ENCODE data around the gene AGAP3. TPM values are rescaled to one million over a fixed set of nuclear protein-coding genes. Genes with fewer than 3 reads are reported as not detected.
A peak's percentile ranks its signal among the peaks of the same experiment; 100 is the strongest.

AGAP3 gene
- total RNA-seq, 1 experiment from 2014 or later = 138 TPM

DNA sequence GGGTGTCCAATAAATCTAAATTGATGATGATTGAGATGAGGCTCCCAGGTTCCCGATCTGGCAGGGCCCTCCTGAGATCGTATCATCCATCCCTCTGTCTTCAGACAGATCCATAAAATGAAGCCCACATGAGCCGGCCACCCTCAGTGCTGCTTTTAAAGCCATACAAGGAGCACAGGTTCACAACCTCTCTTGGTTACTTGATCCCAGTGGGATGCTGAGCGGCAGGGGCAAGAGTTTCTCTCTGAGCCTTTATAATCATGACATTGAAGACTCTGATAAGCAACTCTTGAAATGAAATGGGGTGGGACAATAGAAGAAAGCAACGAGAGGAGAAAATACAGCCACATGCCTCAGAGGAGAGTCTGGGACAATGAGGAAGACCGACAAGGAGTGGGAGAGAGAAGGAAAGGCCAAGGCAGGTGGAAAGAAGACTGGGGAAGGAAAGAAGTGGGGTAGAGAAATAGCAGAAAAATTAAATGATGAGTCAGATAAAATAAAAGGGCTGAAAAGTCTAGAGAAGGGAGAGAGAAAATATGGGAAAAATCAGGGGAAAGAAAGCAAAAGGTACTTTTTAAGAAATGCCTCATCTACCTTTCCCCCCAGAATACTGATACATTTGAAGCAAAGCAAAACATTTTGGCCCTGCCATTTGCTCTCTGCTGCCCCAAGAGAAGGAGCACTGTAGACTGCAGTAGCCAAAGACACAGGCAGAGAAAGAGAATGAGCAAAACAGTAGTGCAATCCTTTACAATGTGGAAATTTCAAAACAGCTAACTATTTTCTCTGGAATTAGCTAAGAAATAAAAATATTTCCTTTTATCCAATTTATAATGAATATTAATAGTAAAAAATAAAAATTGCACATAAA is 66.6 kb downstream of the AGAP3 start:
- no peaks in the 10 kb centered on the region for H3K4me1 Mint-ChIP-seq (ENCODE audit: insufficient read depth, unreplicated experiment)
- H3K36me3 Mint-ChIP-seq (ENCODE audit: insufficient read depth, unreplicated experiment) = no peaks in the 10 kb centered on the region
- no peak for DNase-seq (ENCODE audit: unreplicated experiment)
- POLR2A ChIA-PET = no interaction called here
- TF ChIP-seq CTCF (IDR thresholded peaks at IDR 0.05; ENCODE audit: unreplicated experiment) = no peak
- no peaks in the 10 kb centered on the region for H3K9me3 Mint-ChIP-seq (ENCODE audit: unreplicated experiment)
- intact Hi-C loops (cut with micrococcal nuclease) = no loop called here
- no TSS peak for BruUV-seq (replicated peaks)
- H3K27me3 Mint-ChIP-seq (ENCODE audit: insufficient read depth, unreplicated experiment) = peaks cover 12% of the 10 kb centered on the region
- H3K27ac Mint-ChIP-seq (ENCODE audit: low read depth, unreplicated experiment) = no peak overlapping the region
- no peak overlapping the region for H3K4me3 Mint-ChIP-seq (ENCODE audit: unreplicated experiment)
- CTCF ChIA-PET = interaction anchor here (0.6 to 1.6 kb wide), 8 partner anchors 8 to 1366 kb away, joined by 3 to 6 read pairs (median 4); no protein-coding TSS in a partner anchor

GRCh38 chr7:151157645-151158329 is 71.5 kb downstream of the AGAP3 start:
- POLR2A ChIA-PET = interaction anchor here (0.8 to 1.6 kb wide), 4 partner anchors 11 to 75 kb away, joined by 3 to 5 read pairs (median 4); partner anchors contain the start of genes ABCF2 and CHPF2
- H3K9me3 Mint-ChIP-seq (ENCODE audit: unreplicated experiment) = no peaks in the 10 kb centered on the region

DNA sequence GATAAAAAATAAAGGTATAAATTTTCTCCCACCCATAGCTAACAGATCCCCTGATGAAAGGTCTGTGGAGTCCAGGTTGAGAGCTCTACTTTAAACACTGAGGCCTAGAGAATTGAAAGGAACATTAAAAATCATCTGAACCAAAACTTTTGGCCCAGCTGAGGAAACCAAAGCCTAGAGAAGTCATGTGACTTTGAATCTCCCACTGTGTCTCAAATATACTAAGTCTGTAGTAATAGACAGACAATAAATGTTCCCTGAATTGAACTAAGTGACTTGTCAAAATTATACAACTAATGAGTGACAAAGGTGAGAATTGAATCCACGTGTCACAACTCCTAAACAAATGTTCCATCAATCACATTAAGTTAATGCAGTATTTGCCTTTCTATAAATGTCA is 75.5 kb downstream of the AGAP3 start:
- ChIA-PET POLR2A (no interaction called here), CTCF (interaction anchor here (0.6 to 1.4 kb wide), 5 partner anchors 8 to 51 kb away, joined by 3 to 9 read pairs (median 4); no protein-coding TSS in a partner anchor)
- H3K27me3 Mint-ChIP-seq (ENCODE audit: insufficient read depth, unreplicated experiment) = no peaks in the 10 kb centered on the region
- BruUV-seq (replicated peaks) = no TSS peak
- no peak overlapping the region for H3K4me3 Mint-ChIP-seq (ENCODE audit: unreplicated experiment)
- no peak overlapping the region for H3K27ac Mint-ChIP-seq (ENCODE audit: low read depth, unreplicated experiment)
- H3K4me1 Mint-ChIP-seq (ENCODE audit: insufficient read depth, unreplicated experiment) = no peaks in the 10 kb centered on the region
- TF ChIP-seq CTCF (IDR thresholded peaks at IDR 0.05; ENCODE audit: unreplicated experiment) = no peak
- intact Hi-C loops (cut with micrococcal nuclease) = no loop called here
- no peaks in the 10 kb centered on the region for H3K36me3 Mint-ChIP-seq (ENCODE audit: insufficient read depth, unreplicated experiment)
- no peaks in the 10 kb centered on the region for H3K9me3 Mint-ChIP-seq (ENCODE audit: unreplicated experiment)
- no peak for DNase-seq (ENCODE audit: unreplicated experiment)

More at GRCh38 chr7:151157645-151158329, 71.5 kb downstream of the AGAP3 start:
- CTCF ChIA-PET = interaction anchor here (0.6 to 1.1 kb wide), 8 partner anchors 10 to 79 kb away, joined by 3 to 7 read pairs (median 3); no protein-coding TSS in a partner anchor
- Mint-ChIP-seq H3K27me3 (ENCODE audit: insufficient read depth, unreplicated experiment) (peaks cover 12% of the 10 kb centered on the region), H3K4me3 (ENCODE audit: unreplicated experiment) (no peak overlapping the region), H3K4me1 (ENCODE audit: insufficient read depth, unreplicated experiment) (no peaks in the 10 kb centered on the region), H3K36me3 (ENCODE audit: insufficient read depth, unreplicated experiment) (no peaks in the 10 kb centered on the region), H3K27ac (ENCODE audit: low read depth, unreplicated experiment) (no peak overlapping the region)
- TF ChIP-seq CTCF (IDR thresholded peaks at IDR 0.05; ENCODE audit: unreplicated experiment) = no peak
- intact Hi-C loops (cut with micrococcal nuclease) = no loop called here
- DNase-seq (ENCODE audit: unreplicated experiment) = peak; percentile 28
- BruUV-seq (replicated peaks) = no TSS peak

DNA sequence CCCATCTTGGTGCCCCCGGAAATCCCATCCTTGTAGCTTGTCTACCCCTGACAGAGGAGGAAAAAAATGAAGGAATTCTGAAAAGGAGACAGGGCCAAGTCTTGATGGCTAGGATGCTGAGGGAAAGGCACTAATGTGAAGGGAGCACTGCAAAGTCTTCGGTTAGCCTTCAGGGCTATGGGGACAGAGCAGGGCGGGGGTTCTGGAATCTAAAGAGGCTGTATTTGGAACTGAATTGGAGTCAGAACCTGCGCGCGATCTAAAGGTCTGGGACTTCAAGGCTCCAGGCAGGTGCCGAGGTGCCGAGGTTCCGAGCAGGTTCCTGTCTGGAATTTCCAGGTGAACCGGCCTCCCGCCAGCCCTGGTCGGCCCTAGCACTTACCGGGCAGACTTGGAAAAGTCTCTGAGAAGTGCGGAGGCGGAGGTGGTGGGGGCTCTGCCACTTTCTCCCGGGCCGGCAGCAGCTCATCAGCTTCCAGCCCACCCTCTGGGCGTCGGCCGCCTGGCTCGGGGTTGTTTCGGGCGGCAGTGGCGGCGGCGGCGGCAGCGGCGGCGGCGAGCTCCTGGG is 80.4 kb downstream of the AGAP3 start:
- CTCF ChIA-PET = interaction anchor here (0.6 to 1.2 kb wide), 2 partner anchors 43 to 138 kb away, joined by 3 read pairs; no protein-coding TSS in a partner anchor
- TF ChIP-seq CTCF (IDR thresholded peaks at IDR 0.05; ENCODE audit: unreplicated experiment) = no peak
- H3K4me3 Mint-ChIP-seq (ENCODE audit: unreplicated experiment) = no peak overlapping the region

More for the DNA sequence above, 80.4 kb downstream of the AGAP3 start:
- intact Hi-C loops (cut with micrococcal nuclease) = no loop called here
- Mint-ChIP-seq H3K36me3 (ENCODE audit: insufficient read depth, unreplicated experiment) (no peaks in the 10 kb centered on the region), H3K27me3 (ENCODE audit: insufficient read depth, unreplicated experiment) (peaks cover 24% of the 10 kb centered on the region), H3K4me1 (ENCODE audit: insufficient read depth, unreplicated experiment) (no peaks in the 10 kb centered on the region), H3K9me3 (ENCODE audit: unreplicated experiment) (no peaks in the 10 kb centered on the region), H3K27ac (ENCODE audit: low read depth, unreplicated experiment) (no peak overlapping the region)
- POLR2A ChIA-PET = no interaction called here
- DNase-seq (ENCODE audit: unreplicated experiment) = no peak
- BruUV-seq (replicated peaks) = no TSS peak

Measured in MCF 10A (cell line).